Measurements from ENCODE around the gene ZNF423. TPM values are rescaled to one million over a fixed set of nuclear protein-coding genes. Genes with fewer than 3 reads are reported as not detected.

Gene ZNF423
- total RNA-seq, 6 experiments from 2014 or later, result 0.43 to 1.2 (median 0.89) TPM

DNA sequence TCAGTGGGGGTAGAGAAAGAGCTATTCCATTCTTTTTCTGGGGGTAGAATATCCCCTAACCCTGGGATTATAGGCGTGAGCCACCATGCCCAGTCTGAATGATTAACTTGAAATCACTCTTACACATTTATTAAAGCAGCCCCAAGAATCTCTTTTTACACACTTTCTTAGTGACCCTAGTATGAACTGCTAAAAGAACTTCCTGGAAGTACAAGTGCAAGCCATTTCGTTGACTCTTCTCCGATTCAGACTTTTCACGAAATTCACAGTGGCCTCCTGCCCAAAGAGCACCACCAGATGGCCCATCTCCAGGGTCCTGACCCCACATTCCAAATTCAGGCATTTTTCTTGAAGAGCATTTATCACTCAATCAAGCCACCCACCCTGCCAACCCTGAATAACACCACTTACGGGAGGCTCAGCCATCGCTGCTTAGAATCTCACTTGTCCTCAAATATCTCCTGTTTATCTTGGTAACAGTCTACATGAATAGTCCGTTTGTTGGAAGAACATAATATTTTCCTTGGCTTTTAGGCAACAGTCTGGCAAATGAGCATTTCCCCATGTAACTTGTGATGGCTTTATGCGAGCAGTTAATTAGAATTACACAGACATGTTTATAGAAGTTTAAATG is 28.0 kb downstream of the ZNF423 start:
- H3K27me3 ChIP-seq, result no peaks in the 10 kb centered on the region
- H3K4me1 ChIP-seq, result no peaks in the 10 kb centered on the region
- DNase-seq (no peak), ATAC-seq (no peak)
- no peaks in the 10 kb centered on the region for H3K9me3 ChIP-seq
- no peak overlapping the region for H3K4me3 ChIP-seq
- TF ChIP-seq, protein P1, sequence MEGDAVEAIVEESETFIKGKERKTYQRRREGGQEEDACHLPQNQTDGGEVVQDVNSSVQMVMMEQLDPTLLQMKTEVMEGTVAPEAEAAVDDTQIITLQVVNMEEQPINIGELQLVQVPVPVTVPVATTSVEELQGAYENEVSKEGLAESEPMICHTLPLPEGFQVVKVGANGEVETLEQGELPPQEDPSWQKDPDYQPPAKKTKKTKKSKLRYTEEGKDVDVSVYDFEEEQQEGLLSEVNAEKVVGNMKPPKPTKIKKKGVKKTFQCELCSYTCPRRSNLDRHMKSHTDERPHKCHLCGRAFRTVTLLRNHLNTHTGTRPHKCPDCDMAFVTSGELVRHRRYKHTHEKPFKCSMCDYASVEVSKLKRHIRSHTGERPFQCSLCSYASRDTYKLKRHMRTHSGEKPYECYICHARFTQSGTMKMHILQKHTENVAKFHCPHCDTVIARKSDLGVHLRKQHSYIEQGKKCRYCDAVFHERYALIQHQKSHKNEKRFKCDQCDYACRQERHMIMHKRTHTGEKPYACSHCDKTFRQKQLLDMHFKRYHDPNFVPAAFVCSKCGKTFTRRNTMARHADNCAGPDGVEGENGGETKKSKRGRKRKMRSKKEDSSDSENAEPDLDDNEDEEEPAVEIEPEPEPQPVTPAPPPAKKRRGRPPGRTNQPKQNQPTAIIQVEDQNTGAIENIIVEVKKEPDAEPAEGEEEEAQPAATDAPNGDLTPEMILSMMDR (IDR thresholded peaks at IDR 0.05), result no peak
- TF ChIP-seq POLR2A (IDR thresholded peaks at IDR 0.05), result no peak
- WGBS (ENCODE audit: insufficient coverage, low coverage, low lambda C conversion rate, missing lambda C conversion rate), result 70% methylated on average over 7 of the region's 8 CpGs
- intact Hi-C loops (cut with DNase I), result no loop called here
- H3K36me3 ChIP-seq, result no peaks in the 10 kb centered on the region
- no peak overlapping the region for H3K27ac ChIP-seq

DNA sequence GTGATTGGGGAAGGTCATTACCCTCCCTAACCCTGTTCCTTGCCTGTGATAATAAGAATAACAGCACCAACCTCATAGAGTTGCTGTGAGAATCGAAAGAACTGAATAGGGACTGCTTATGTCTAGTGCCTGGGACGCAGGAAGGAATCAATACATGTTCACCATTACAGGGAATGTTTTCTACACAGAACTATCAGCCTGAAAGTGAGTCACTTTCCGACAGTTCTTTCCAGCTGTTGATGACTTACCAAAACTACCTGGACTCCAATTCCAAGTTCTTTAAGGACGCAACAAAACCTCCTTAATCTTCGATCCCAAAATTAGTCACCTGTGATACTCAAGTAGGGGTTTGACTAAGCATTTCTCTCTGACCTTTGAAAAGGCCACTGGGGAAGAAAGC is 29.4 kb downstream of the ZNF423 start:
- ATAC-seq (no peak), DNase-seq (no peak)
- TF ChIP-seq POLR2A (IDR thresholded peaks at IDR 0.05), result no peak
- TF ChIP-seq, protein P1 (IDR thresholded peaks at IDR 0.05), result no peak
- no peak overlapping the region for H3K27ac ChIP-seq
- WGBS (ENCODE audit: insufficient coverage, low coverage, low lambda C conversion rate, missing lambda C conversion rate), result 61% methylated on average over 2 of the region's 5 CpGs
- H3K4me1 ChIP-seq, result no peaks in the 10 kb centered on the region
- no peaks in the 10 kb centered on the region for H3K36me3 ChIP-seq
- no peaks in the 10 kb centered on the region for H3K9me3 ChIP-seq
- H3K4me3 ChIP-seq, result no peak overlapping the region
- intact Hi-C loops (cut with DNase I), result no loop called here
- no peaks in the 10 kb centered on the region for H3K27me3 ChIP-seq

DNA sequence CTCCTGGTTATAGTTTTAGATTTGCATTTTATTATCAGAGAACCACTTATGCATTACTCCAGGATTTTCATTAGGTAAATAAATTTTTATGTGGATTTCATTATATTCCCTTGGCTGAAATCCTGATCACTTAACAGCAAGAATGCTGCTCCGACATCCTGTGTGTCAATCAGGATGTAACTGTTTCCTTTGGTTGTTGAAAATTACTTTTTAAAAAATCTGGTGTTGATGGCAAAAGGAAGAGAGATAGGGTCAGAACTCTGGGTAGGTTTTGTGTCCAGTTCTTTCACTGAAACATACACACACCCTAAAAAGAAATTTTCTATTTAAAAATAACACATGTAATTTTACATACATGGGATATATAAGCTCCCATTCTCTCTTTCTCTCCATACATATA is 30.9 kb downstream of the ZNF423 start:
- WGBS (ENCODE audit: insufficient coverage, low coverage, low lambda C conversion rate, missing lambda C conversion rate), result 44% methylated on average over 1 of the region's 1 CpG
- Histone ChIP-seq H3K27ac (peak overlapping the region in 1 of 3 donors; percentile 4), H3K9me3 (no peaks in the 10 kb centered on the region), H3K27me3 (no peaks in the 10 kb centered on the region), H3K36me3 (no peaks in the 10 kb centered on the region), H3K4me3 (no peak overlapping the region), H3K4me1 (no peaks in the 10 kb centered on the region)
- no peak for DNase-seq
- TF ChIP-seq, protein P1 (IDR thresholded peaks at IDR 0.05), result no peak
- no peak for TF ChIP-seq POLR2A (IDR thresholded peaks at IDR 0.05)
- no peak for ATAC-seq
- intact Hi-C loops (cut with DNase I), result no loop called here

GRCh38 chr16:49824593-49824992 is 31.3 kb downstream of the ZNF423 start:
- Histone ChIP-seq H3K36me3 (no peaks in the 10 kb centered on the region), H3K27ac (no peak overlapping the region), H3K4me1 (no peaks in the 10 kb centered on the region), H3K9me3 (no peaks in the 10 kb centered on the region), H3K4me3 (no peak overlapping the region), H3K27me3 (no peaks in the 10 kb centered on the region)
- intact Hi-C loops (cut with DNase I), result no loop called here
- ATAC-seq (no peak), DNase-seq (no peak)
- WGBS (ENCODE audit: insufficient coverage, low coverage, low lambda C conversion rate, missing lambda C conversion rate), result 50% methylated on average over 7 of the region's 9 CpGs
- TF ChIP-seq, protein P1 (IDR thresholded peaks at IDR 0.05), result no peak
- no peak for TF ChIP-seq POLR2A (IDR thresholded peaks at IDR 0.05)

Data from right lobe of liver (tissue), 6 donors.